Fibroblast of the aortic adventitia (primary cell): ENCODE measurements around the gene CHIC2. TPM values are rescaled to one million over a fixed set of nuclear protein-coding genes. Genes with fewer than 3 reads are reported as not detected.
"Not testable (repeated sequence)": the region's sequence is repeated elsewhere in the genome, so short reads cannot be mapped to it uniquely, and the experiment has no call there.

Experiments used
- DNase-seq: peaks from one replicate; pipeline ENCODE4 v3.0.0-alpha.2; 2010; ENCODE audit warnings: low read depth
- H3K4me3 ChIP-seq: 2 replicates; pipeline ENCODE4 v1.5.1; 2011; ENCODE audit warnings: low read depth, mild to moderate bottlenecking, control low read depth, low read length, moderate library complexity
- total RNA-seq: library from RNA; depleted of rRNA; stranded (reverse); fragments of >200 nt; gene quantifications from 2 replicates; pipeline ENCODE4 v1.2.3, GENCODE V29; 2012; ENCODE audit warnings: low replicate concordance
- TF ChIP-seq, protein P1 (sequence below): IDR thresholded peaks from 2 replicates; pipeline ENCODE4 v1.5.1; 2011; ENCODE audit warnings: mild to moderate bottlenecking, low read length, control low read depth, inconsistent platforms; ENCODE audit not compliant: insufficient read depth

The CHIC2 gene
- 39.2 and 88.4 TPM in 2 replicates for total RNA-seq

DNA sequence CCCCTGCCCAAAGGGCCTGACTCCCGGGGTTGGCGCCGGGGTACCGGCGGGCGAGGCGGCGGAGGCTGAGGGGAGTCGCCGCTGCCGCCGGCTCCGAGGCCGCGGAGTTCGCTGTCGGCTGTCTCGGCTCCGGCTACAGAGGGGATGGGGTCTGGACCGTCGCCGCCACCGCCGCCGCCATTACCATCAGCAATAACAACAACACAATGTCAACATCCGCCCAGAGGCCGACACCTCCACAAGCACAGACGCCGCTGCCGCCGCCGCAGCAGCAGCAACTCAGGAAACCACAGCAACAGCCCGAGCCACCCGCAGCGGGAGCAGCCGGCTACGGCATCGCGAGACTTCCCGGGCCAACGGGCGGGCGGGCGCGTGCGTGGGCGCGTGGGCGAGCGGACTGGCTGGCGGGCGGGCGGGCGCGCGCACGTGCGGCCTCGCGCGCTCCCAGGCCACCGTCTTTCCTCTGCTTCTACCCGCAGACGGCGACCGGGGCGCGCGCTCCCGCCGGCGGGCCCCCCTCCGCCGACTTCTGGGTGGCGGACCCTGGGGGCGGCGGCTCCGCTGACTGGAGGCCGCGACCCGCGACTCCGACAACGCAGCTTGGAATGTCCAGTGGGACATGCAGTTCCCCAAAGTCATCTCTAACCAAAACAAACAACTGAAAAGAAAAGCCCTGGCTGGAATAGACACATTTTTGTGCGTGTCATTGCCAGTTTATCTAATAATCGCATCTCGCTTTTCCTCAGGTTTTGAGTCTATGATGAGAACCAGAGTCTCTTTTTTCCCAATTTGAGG lies at the start of gene CHIC2:
CHIC2 (minus strand) TSS at position 289 of the 795 bp plus-strand sequence. CDS start 305 bp downstream, outside the sequence.
- H3K4me3 ChIP-seq = peak within 1 kb of the TSS; percentile 92
- peak; percentile 91 for DNase-seq
- TF ChIP-seq, protein P1, sequence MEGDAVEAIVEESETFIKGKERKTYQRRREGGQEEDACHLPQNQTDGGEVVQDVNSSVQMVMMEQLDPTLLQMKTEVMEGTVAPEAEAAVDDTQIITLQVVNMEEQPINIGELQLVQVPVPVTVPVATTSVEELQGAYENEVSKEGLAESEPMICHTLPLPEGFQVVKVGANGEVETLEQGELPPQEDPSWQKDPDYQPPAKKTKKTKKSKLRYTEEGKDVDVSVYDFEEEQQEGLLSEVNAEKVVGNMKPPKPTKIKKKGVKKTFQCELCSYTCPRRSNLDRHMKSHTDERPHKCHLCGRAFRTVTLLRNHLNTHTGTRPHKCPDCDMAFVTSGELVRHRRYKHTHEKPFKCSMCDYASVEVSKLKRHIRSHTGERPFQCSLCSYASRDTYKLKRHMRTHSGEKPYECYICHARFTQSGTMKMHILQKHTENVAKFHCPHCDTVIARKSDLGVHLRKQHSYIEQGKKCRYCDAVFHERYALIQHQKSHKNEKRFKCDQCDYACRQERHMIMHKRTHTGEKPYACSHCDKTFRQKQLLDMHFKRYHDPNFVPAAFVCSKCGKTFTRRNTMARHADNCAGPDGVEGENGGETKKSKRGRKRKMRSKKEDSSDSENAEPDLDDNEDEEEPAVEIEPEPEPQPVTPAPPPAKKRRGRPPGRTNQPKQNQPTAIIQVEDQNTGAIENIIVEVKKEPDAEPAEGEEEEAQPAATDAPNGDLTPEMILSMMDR = no peak

- H3K4me3 ChIP-seq = not testable (repeated sequence)
- peak; percentile 25 for DNase-seq
Observed at GRCh38 chr4:54113206-54113605, 48.8 kb upstream of the CHIC2 start.

- DNase-seq = no peak
- TF ChIP-seq, protein P1 = no peak
- H3K4me3 ChIP-seq = no peak overlapping the region
Observed at GRCh38 chr4:54110019-54110416, 45.6 kb upstream of the CHIC2 start.

DNA sequence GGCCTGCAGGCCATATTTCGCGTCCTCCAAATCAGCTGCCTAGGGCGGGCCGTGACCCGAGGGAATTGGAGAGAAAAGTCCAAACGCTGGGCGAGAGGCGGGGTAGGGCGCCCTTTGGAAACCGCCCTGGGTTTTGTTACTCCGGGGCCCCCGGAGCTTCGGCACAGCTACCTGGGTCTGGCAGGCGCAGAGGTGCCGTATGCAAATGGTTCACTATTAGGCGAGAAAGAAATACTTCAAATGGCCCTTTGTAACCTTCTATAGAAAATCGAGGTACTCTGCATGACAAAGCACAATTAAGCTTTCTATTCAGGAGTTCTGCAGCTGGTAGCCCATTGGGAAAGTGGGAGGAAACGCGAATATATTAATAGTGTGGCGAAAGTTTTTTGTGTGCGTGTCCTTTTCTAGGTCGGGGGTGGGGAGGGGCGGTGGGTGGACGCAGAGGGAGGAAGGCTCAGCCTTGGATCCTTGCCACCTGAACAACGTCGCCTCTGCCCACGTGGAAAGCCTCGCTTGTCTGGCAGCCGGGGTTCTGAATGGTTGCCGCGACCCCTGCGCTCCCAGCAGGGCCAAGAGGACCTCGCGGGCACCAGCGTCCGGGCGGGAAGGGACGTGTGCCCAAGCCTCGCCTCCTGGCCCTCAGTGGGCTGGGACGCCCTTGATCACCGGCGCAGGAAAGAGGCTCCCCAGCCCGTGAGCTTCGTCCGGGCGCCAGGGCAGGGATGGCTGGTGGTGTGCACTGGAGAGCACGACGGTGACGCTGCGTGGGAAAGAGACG lies 45.0 kb upstream of the CHIC2 start:
- DNase-seq = no peak

GRCh38 chr4:54107951-54108748 lies 43.7 kb upstream of the CHIC2 start:
- H3K4me3 ChIP-seq = no peak overlapping the region
- TF ChIP-seq, protein P1 = no peak

More for the DNA sequence above, 45.0 kb upstream of the CHIC2 start:
- no peak overlapping the region for H3K4me3 ChIP-seq
- TF ChIP-seq, protein P1 = no peak

GRCh38 chr4:54104907-54105306 lies 40.5 kb upstream of the CHIC2 start:
- TF ChIP-seq, protein P1 = no peak
- DNase-seq = no peak
- H3K4me3 ChIP-seq = no peak overlapping the region

More at GRCh38 chr4:54107951-54108748, 43.7 kb upstream of the CHIC2 start:
- DNase-seq = no peak
